ENCODE results near the gene PRPS2.

Gene PRPS2

GRCh38 chrX:12843668-12844279 is 52.6 kb downstream of the PRPS2 start:
- Mint-ChIP-seq H3K27ac (no peak overlapping the region), H3K4me1 (no peaks in the 10 kb centered on the region), H3K4me3 (no peak overlapping the region), H3K36me3 (ENCODE audit: low read depth) (no peaks in the 10 kb centered on the region), H3K27me3 (ENCODE audit: low read depth) (no peaks in the 10 kb centered on the region), H3K9me3 (peaks cover 6% of the 10 kb centered on the region)
- no peak for TF ChIP-seq CTCF (IDR thresholded peaks at IDR 0.05; ENCODE audit: unreplicated experiment in 3 of 3)

- no peak for TF ChIP-seq CTCF (IDR thresholded peaks at IDR 0.05; ENCODE audit: unreplicated experiment in 3 of 3)
- H3K36me3 Mint-ChIP-seq (ENCODE audit: low read depth), result no peaks in the 10 kb centered on the region
These were observed 53.1 kb downstream of the PRPS2 start for GRCh38 chrX:12844319-12844718.

GRCh38 chrX:12865359-12865758 is 74.1 kb downstream of the PRPS2 start:
- Mint-ChIP-seq H3K4me1 (peaks cover 9% of the 10 kb centered on the region), H3K36me3 (ENCODE audit: low read depth) (no peaks in the 10 kb centered on the region), H3K4me3 (no peak overlapping the region), H3K27me3 (ENCODE audit: low read depth) (no peaks in the 10 kb centered on the region), H3K27ac (peak overlapping the region in 2 of 3 experiments; percentile 29 to 53), H3K9me3 (peaks cover 38% of the 10 kb centered on the region)
- TF ChIP-seq CTCF (IDR thresholded peaks at IDR 0.05; ENCODE audit: unreplicated experiment in 3 of 3), result no peak

More at GRCh38 chrX:12844319-12844718, 53.1 kb downstream of the PRPS2 start:
- Mint-ChIP-seq H3K9me3 (peaks cover 9% of the 10 kb centered on the region), H3K27ac (no peak overlapping the region), H3K27me3 (ENCODE audit: low read depth) (no peaks in the 10 kb centered on the region), H3K4me3 (no peak overlapping the region), H3K4me1 (no peaks in the 10 kb centered on the region)

GRCh38 chrX:12866451-12867377 is 75.5 kb downstream of the PRPS2 start, which contains the start of gene TLR7:
TSS of gene TLR7 (plus strand) at chrX:12867072. CDS start at chrX:12867579, 507 bp downstream.
- Mint-ChIP-seq H3K4me3 (no peak within 1 kb of the TSS), H3K9me3 (peaks cover 27% of the 10 kb centered on the region), H3K27ac (peak within 1 kb of the TSS in 2 of 3 experiments; percentile 42 to 76), H3K27me3 (ENCODE audit: low read depth) (no peaks in the 10 kb centered on the region), H3K36me3 (ENCODE audit: low read depth) (no peaks in the 10 kb centered on the region), H3K4me1 (peaks cover 9% of the 10 kb centered on the region)
- TF ChIP-seq CTCF (IDR thresholded peaks at IDR 0.05; ENCODE audit: unreplicated experiment in 3 of 3), result no peak

- Mint-ChIP-seq H3K36me3 (ENCODE audit: low read depth) (no peaks in the 10 kb centered on the region), H3K4me1 (peaks cover 9% of the 10 kb centered on the region), H3K27ac (peak overlapping the region in 2 of 3 experiments; percentile 42 to 76), H3K27me3 (ENCODE audit: low read depth) (no peaks in the 10 kb centered on the region), H3K4me3 (no peak overlapping the region), H3K9me3 (peaks cover 23% of the 10 kb centered on the region)
- TF ChIP-seq CTCF (IDR thresholded peaks at IDR 0.05; ENCODE audit: unreplicated experiment in 3 of 3), result no peak
These were observed 76.5 kb downstream of the PRPS2 start for GRCh38 chrX:12867685-12868084.

Data from nephron (organoid).